GM12892 (cell line): ENCODE measurements around the gene AFDN.

Source experiments
- POLR2A ChIP-seq: IDR thresholded peaks from 2 replicates; pipeline ENCODE4 v1.6.1; 2011; ENCODE audit warnings: low read depth, low read length, control low read depth
- POLR2AphosphoS5 ChIP-seq: IDR thresholded peaks from 2 replicates; pipeline ENCODE4 v1.6.1; 2011; ENCODE audit warnings: low read depth, low read length, control low read depth
- TAF1 ChIP-seq: IDR thresholded peaks from 2 replicates; pipeline ENCODE4 v1.6.1; 2011; ENCODE audit warnings: low read depth, mild to moderate bottlenecking, control low read depth, low read length, borderline replicate concordance

DNA sequence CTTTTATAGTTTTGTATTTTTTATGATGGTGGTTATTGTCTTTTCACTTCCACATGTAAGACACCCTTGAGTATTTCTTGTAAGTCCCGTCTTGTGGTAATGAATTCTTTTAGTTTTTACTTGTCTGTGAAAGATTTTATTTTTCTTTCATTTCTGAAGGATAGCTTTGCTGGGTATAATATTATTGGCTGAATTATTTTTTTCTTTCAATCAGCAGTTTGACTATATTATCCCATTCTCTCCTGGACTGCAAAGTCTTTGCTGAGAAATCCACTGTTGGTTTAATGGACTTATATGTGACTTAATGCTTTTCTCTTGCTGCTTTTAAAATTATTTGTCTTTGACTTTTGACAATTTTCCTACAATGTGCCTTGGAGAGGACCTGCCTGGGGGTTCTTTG, 184.6 kb downstream of the AFDN start:
- no peak for TF ChIP-seq TAF1
- TF ChIP-seq POLR2A = no peak
- no peak for TF ChIP-seq POLR2AphosphoS5
